ENCODE measurements around the gene TMOD3.
"Not testable (repeated sequence)": the region's sequence is repeated elsewhere in the genome, so short reads cannot be mapped to it uniquely, and the experiment has no call there.

Gene TMOD3

GRCh38 chr15:51884517-51885236, 55.2 kb downstream of the TMOD3 start:
- Histone ChIP-seq H3K79me2 (ENCODE audit: insufficient read depth, low read length) (peaks cover 9% of the 10 kb centered on the region; the same call in 1 of the 2 replicates), H3K9me3 (ENCODE audit: insufficient read depth, low read depth, low read length) (no peaks in the 10 kb centered on the region), H3K4me3 (ENCODE audit: low read length, poor library complexity, severe bottlenecking) (no peak overlapping the region), H3K4me2 (ENCODE audit: low read depth, low read length, poor library complexity, severe bottlenecking) (no peak overlapping the region), H3K9me2 (replicated peaks; ENCODE audit: low read depth, low read length) (no peaks in the 10 kb centered on the region), H3K4me1 (ENCODE audit: insufficient read depth, low read length, poor library complexity, severe bottlenecking) (peaks cover 4% of the 10 kb centered on the region), H3K27me3 (ENCODE audit: insufficient read depth, low read length, poor library complexity, severe bottlenecking) (no peaks in the 10 kb centered on the region), H4K20me1 (ENCODE audit: insufficient read depth, low read length, poor library complexity, severe bottlenecking) (no peaks in the 10 kb centered on the region), H2AFZ (ENCODE audit: low read length) (no peak overlapping the region), H3K9ac (ENCODE audit: low read depth, low read length, poor library complexity, severe bottlenecking) (no peak overlapping the region), H3K36me3 (ENCODE audit: insufficient read depth, low read length) (peaks cover 20% of the 10 kb centered on the region; the same call in 1 of the 2 replicates), H3F3A (ENCODE audit: low read depth) (peaks cover 7% of the 10 kb centered on the region; the same call in 1 of the 2 replicates)
- TF ChIP-seq EZH2phosphoT487 (IDR thresholded peaks at IDR 0.05; ENCODE audit: borderline replicate concordance) = no peak
- TF ChIP-seq CTCF (conservative IDR thresholded peaks at IDR 0.05; ENCODE audit: low read length) = no peak

- not testable (repeated sequence) for H3F3A ChIP-seq (ENCODE audit: low read depth); H2AFZ ChIP-seq (ENCODE audit: low read length); H3K9me2 ChIP-seq (replicated peaks; ENCODE audit: low read depth, low read length); H3K4me2 ChIP-seq (ENCODE audit: low read depth, low read length, poor library complexity, severe bottlenecking); H3K9ac ChIP-seq (ENCODE audit: low read depth, low read length, poor library complexity, severe bottlenecking); H3K79me2 ChIP-seq (ENCODE audit: insufficient read depth, low read length); H3K9me3 ChIP-seq (ENCODE audit: insufficient read depth, low read depth, low read length); H3K4me1 ChIP-seq (ENCODE audit: insufficient read depth, low read length, poor library complexity, severe bottlenecking); H3K27me3 ChIP-seq (ENCODE audit: insufficient read depth, low read length, poor library complexity, severe bottlenecking); H3K4me3 ChIP-seq (ENCODE audit: low read length, poor library complexity, severe bottlenecking); H4K20me1 ChIP-seq (ENCODE audit: insufficient read depth, low read length, poor library complexity, severe bottlenecking)
- peaks cover 26% of the 10 kb centered on the region; the same call in 1 of the 2 replicates for H3K36me3 ChIP-seq (ENCODE audit: insufficient read depth, low read length)
Observed at GRCh38 chr15:51885758-51886157, 56.3 kb downstream of the TMOD3 start.

- H3K4me1 ChIP-seq (ENCODE audit: insufficient read depth, low read length, poor library complexity, severe bottlenecking) = peaks cover 4% of the 10 kb centered on the region
- peaks cover 43% of the 10 kb centered on the region; the same call in 1 of the 2 replicates for H3K36me3 ChIP-seq (ENCODE audit: insufficient read depth, low read length)
- no peak for TF ChIP-seq CTCF (conservative IDR thresholded peaks at IDR 0.05; ENCODE audit: low read length)
- TF ChIP-seq EZH2phosphoT487 (IDR thresholded peaks at IDR 0.05; ENCODE audit: borderline replicate concordance) = no peak
- no peak overlapping the region for H3K4me3 ChIP-seq (ENCODE audit: low read length, poor library complexity, severe bottlenecking)
- H3K9me2 ChIP-seq (replicated peaks; ENCODE audit: low read depth, low read length) = no peaks in the 10 kb centered on the region
- H3K9me3 ChIP-seq (ENCODE audit: insufficient read depth, low read depth, low read length) = no peaks in the 10 kb centered on the region
- no peaks in the 10 kb centered on the region for H3K27me3 ChIP-seq (ENCODE audit: insufficient read depth, low read length, poor library complexity, severe bottlenecking)
- peaks cover 9% of the 10 kb centered on the region; the same call in 1 of the 2 replicates for H3K79me2 ChIP-seq (ENCODE audit: insufficient read depth, low read length)
- no peaks in the 10 kb centered on the region for H4K20me1 ChIP-seq (ENCODE audit: insufficient read depth, low read length, poor library complexity, severe bottlenecking)
- H3K9ac ChIP-seq (ENCODE audit: low read depth, low read length, poor library complexity, severe bottlenecking) = no peak overlapping the region
- H2AFZ ChIP-seq (ENCODE audit: low read length) = no peak overlapping the region
- H3F3A ChIP-seq (ENCODE audit: low read depth) = peaks cover 7% of the 10 kb centered on the region; the same call in 1 of the 2 replicates
- H3K4me2 ChIP-seq (ENCODE audit: low read depth, low read length, poor library complexity, severe bottlenecking) = no peak overlapping the region
Observed at GRCh38 chr15:51887887-51888592, 58.6 kb downstream of the TMOD3 start.

Data from Loucy (cell line).